ENCODE data around the gene GFOD1.

The GFOD1 gene

GRCh38 chr6:13455552-13455966 lies 31.8 kb downstream of the GFOD1 start:
- ATAC-seq = no peak; the same call in 2 of the 3 replicates
- no peak for TF ChIP-seq ZC3H10 (CRISPR knock-in tag; IDR thresholded peaks at IDR 0.05)
- no peak for TF ChIP-seq CSRNP3 (CRISPR knock-in tag; IDR thresholded peaks at IDR 0.05)
- TF ChIP-seq GLIS3 (CRISPR knock-in tag; IDR thresholded peaks at IDR 0.05) = no peak
- no peak for TF ChIP-seq CREB5 (CRISPR knock-in tag; IDR thresholded peaks at IDR 0.05; ENCODE audit: low read depth)
- no peak for TF ChIP-seq ARNTL (CRISPR knock-in tag; IDR thresholded peaks at IDR 0.05; ENCODE audit: borderline replicate concordance, low read depth)
- no peak for TF ChIP-seq ZFP3 (CRISPR knock-in tag; IDR thresholded peaks at IDR 0.05)
- no peak for TF ChIP-seq CSDC2 (CRISPR knock-in tag; IDR thresholded peaks at IDR 0.05)
- no peak for TF ChIP-seq RARB (CRISPR knock-in tag; IDR thresholded peaks at IDR 0.05)
- no peak for TF ChIP-seq ZNF565 (CRISPR knock-in tag; conservative IDR thresholded peaks at IDR 0.05; ENCODE audit: low read depth)
- no peak for TF ChIP-seq BACH2 (CRISPR knock-in tag; IDR thresholded peaks at IDR 0.05; ENCODE audit: borderline replicate concordance)

- peak; percentile 54 for ATAC-seq
- TF ChIP-seq ZNF565 (CRISPR knock-in tag; conservative IDR thresholded peaks at IDR 0.05; ENCODE audit: low read depth) = no peak
- TF ChIP-seq ARNTL (CRISPR knock-in tag; IDR thresholded peaks at IDR 0.05; ENCODE audit: borderline replicate concordance, low read depth) = 0 out of 2 replicates have a peak, but pooled peaks have one; percentile 33
These were observed 32.8 kb downstream of the GFOD1 start for GRCh38 chr6:13454286-13455221.

GRCh38 chr6:13453771-13454251 lies 33.6 kb downstream of the GFOD1 start:
- TF ChIP-seq ZFP3 (CRISPR knock-in tag; IDR thresholded peaks at IDR 0.05) (no peak), CREB5 (CRISPR knock-in tag; IDR thresholded peaks at IDR 0.05; ENCODE audit: low read depth) (no peak), ZFP30 (CRISPR knock-in tag; IDR thresholded peaks at IDR 0.05) (no peak), TOX (CRISPR knock-in tag; IDR thresholded peaks at IDR 0.05; ENCODE audit: borderline replicate concordance) (no peak), ZNF8 (CRISPR knock-in tag; IDR thresholded peaks at IDR 0.05) (no peak), TSHZ2 (CRISPR knock-in tag; IDR thresholded peaks at IDR 0.05) (no peak), PPARA (CRISPR knock-in tag; IDR thresholded peaks at IDR 0.05; ENCODE audit: borderline replicate concordance) (no peak), ZC3H10 (CRISPR knock-in tag; IDR thresholded peaks at IDR 0.05) (no peak), SNAI2 (CRISPR knock-in tag; IDR thresholded peaks at IDR 0.05) (no peak), POU6F1 (CRISPR knock-in tag; IDR thresholded peaks at IDR 0.05; ENCODE audit: borderline replicate concordance, low read depth) (no peak), CSRNP3 (CRISPR knock-in tag; IDR thresholded peaks at IDR 0.05) (no peak), ISL1 (CRISPR knock-in tag; IDR thresholded peaks at IDR 0.05) (no peak), TCF4 (CRISPR knock-in tag; IDR thresholded peaks at IDR 0.05; ENCODE audit: borderline replicate concordance) (no peak), ZNF70 (CRISPR knock-in tag; IDR thresholded peaks at IDR 0.05) (no peak), RARB (CRISPR knock-in tag; IDR thresholded peaks at IDR 0.05) (no peak), OSR1 (CRISPR knock-in tag; IDR thresholded peaks at IDR 0.05) (no peak), GLIS3 (CRISPR knock-in tag; IDR thresholded peaks at IDR 0.05) (no peak), ARNTL (CRISPR knock-in tag; IDR thresholded peaks at IDR 0.05; ENCODE audit: borderline replicate concordance, low read depth) (no peak), ESRRG (CRISPR knock-in tag; IDR thresholded peaks at IDR 0.05) (no peak), CSDC2 (CRISPR knock-in tag; IDR thresholded peaks at IDR 0.05) (no peak)
- peak; percentile 53 for ATAC-seq

Measured in SK-N-SH treated with all-trans-retinoic acid at 6 μM for 48 hours (cell line).